ENCODE data around the gene ZNF680.

- TF ChIP-seq CTCF (IDR thresholded peaks at IDR 0.05): no peak
- no peak for TF ChIP-seq POLR2A (IDR thresholded peaks at IDR 0.05)
- TF ChIP-seq POLR2AphosphoS5 (IDR thresholded peaks at IDR 0.05): no peak
Measured at GRCh38 chr7:64555046-64555445, 7.8 kb downstream of the ZNF680 start.
